CD14-positive monocyte (primary cell): ENCODE data around the gene POU5F2. TPM values are rescaled to one million over a fixed set of nuclear protein-coding genes. Genes with fewer than 3 reads are reported as not detected.

Experiments used
- DNase-seq, 3 donors: peaks; one replicate each; pipeline ENCODE4 v3.0.0-alpha.2; 2011 to 2022
- H2AFZ ChIP-seq: 2 replicates; pipeline ENCODE4 v1.6.0; 2012; ENCODE audit warnings: mild to moderate bottlenecking, low read depth, low read length, inconsistent platforms; ENCODE audit not compliant: insufficient read depth, poor library complexity, severe bottlenecking
- H3K27ac ChIP-seq, 2 donors: 1 replicate in 1 of 2; 2 replicates in 1 of 2; pipeline ENCODE4 v1.5.1; 2012 to 2013; ENCODE audit warnings: low read length in 2 of 2, control low read depth in 1 of 2, inconsistent platforms in 1 of 2, low read depth in 1 of 2, mild to moderate bottlenecking in 1 of 2
- H3K27me3 ChIP-seq, 2 donors: one replicate each; pipeline versions ENCODE4 v1.6.0 to v1.6.1; 2011 to 2013; ENCODE audit warnings: low read length in 2 of 2; ENCODE audit not compliant: control insufficient read depth in 2 of 2, insufficient read depth in 2 of 2
- H3K36me3 ChIP-seq, 2 donors: replicated peaks in 1 of 2; 1 replicate in 1 of 2; 2 replicates in 1 of 2; pipeline versions ENCODE4 v1.5.1 to v1.6.1; 2012 to 2013; ENCODE audit warnings: low read length in 2 of 2, control low read depth in 1 of 2, inconsistent platforms in 1 of 2, mild to moderate bottlenecking in 1 of 2; ENCODE audit not compliant: insufficient read depth in 2 of 2, control insufficient read depth in 1 of 2
- H3K4me1 ChIP-seq, 2 donors: 1 replicate in 1 of 2; 2 replicates in 1 of 2; pipeline versions ENCODE4 v1.5.1 to v1.6.1; 2012 to 2013; ENCODE audit warnings: low read length in 2 of 2, control low read depth in 1 of 2, inconsistent platforms in 1 of 2, mild to moderate bottlenecking in 1 of 2, moderate library complexity in 1 of 2; ENCODE audit not compliant: insufficient read depth in 2 of 2, control insufficient read depth in 1 of 2
- H3K4me2 ChIP-seq: replicated peaks from 2 replicates; pipeline ENCODE3; 2012; ENCODE audit warnings: low read length, moderate library complexity, mild to moderate bottlenecking; ENCODE audit not compliant: poor library complexity, severe bottlenecking; ENCODE audit errors: extremely low read depth
- H3K4me3 ChIP-seq, 3 experiments: fragments of 200-600 bp in 1 of 3; sonication (generic) in 1 of 3; replicated peaks in 1 of 3; 1 replicate in 2 of 3; 2 replicates in 1 of 3; pipeline ENCODE4 v1.5.1; 2011 to 2013; ENCODE audit warnings: low read length in 3 of 3, mild to moderate bottlenecking in 3 of 3, control low read depth in 2 of 3, low read depth in 2 of 3, inconsistent platforms in 1 of 3, moderate library complexity in 1 of 3
- H3K79me2 ChIP-seq: 2 replicates; pipeline ENCODE4 v1.6.0; 2012; ENCODE audit warnings: mild to moderate bottlenecking, control low read depth, inconsistent platforms, low read length, moderate library complexity; ENCODE audit not compliant: insufficient read depth
- H3K9ac ChIP-seq: 2 replicates; pipeline ENCODE4 v1.6.0; 2017; ENCODE audit warnings: low read length, mild to moderate bottlenecking; ENCODE audit not compliant: insufficient read depth, poor library complexity, severe bottlenecking
- H3K9me3 ChIP-seq, 2 donors: replicated peaks in 1 of 2; 1 replicate in 1 of 2; 2 replicates in 1 of 2; pipeline versions ENCODE4 v1.5.1 to v1.6.1; 2012 to 2013; ENCODE audit warnings: low read length in 2 of 2, control low read depth in 1 of 2; ENCODE audit not compliant: control insufficient read depth in 1 of 2, insufficient read depth in 1 of 2
- H4K20me1 ChIP-seq: 2 replicates; pipeline ENCODE4 v1.6.0; 2012; ENCODE audit warnings: mild to moderate bottlenecking, low read length, control low read depth, moderate library complexity; ENCODE audit not compliant: insufficient read depth
- H3K27ac Mint-ChIP-seq, 7 donors: one replicate each; pipeline ENCODE4 v1.8.0; 2020; ENCODE audit warnings: mild to moderate bottlenecking in 7 of 7, mixed read lengths in 7 of 7, moderate library complexity in 6 of 7, inconsistent platforms in 2 of 7
- H3K27me3 Mint-ChIP-seq, 3 donors: one replicate each; pipeline ENCODE4 v1.8.0; 2021 to 2022; ENCODE audit warnings: low read depth in 3 of 3, mild to moderate bottlenecking in 3 of 3, mixed read lengths in 3 of 3, moderate library complexity in 3 of 3, inconsistent platforms in 1 of 3
- H3K36me3 Mint-ChIP-seq, 2 donors: one replicate each; pipeline ENCODE4 v1.8.0; 2020; ENCODE audit warnings: mixed read lengths in 2 of 2, inconsistent platforms in 1 of 2, mild to moderate bottlenecking in 1 of 2
- H3K4me1 Mint-ChIP-seq: one replicate; pipeline ENCODE4 v1.8.0; 2020; ENCODE audit warnings: mild to moderate bottlenecking, mixed read lengths
- H3K4me3 Mint-ChIP-seq, 2 donors: one replicate each; pipeline ENCODE4 v1.8.0; 2020; ENCODE audit warnings: mild to moderate bottlenecking in 2 of 2, mixed read lengths in 2 of 2, moderate library complexity in 1 of 2
- H3K9me3 Mint-ChIP-seq, 7 donors: one replicate each; pipeline ENCODE4 v1.8.0; 2020 to 2022; ENCODE audit warnings: mixed read lengths in 7 of 7, mild to moderate bottlenecking in 6 of 7, moderate library complexity in 6 of 7, inconsistent platforms in 2 of 7
- WGBS: methylation state at CpG from one replicate; pipeline ENCODE4 v1.1.5; 2013; ENCODE audit warnings: missing lambda C conversion rate; ENCODE audit not compliant: insufficient coverage; 5-methylcytosine and 5-hydroxymethylcytosine counted together
- intact Hi-C, 2 donors: fragments of 100-400 bp; cut with micrococcal nuclease; formaldehyde crosslinking; loops; one replicate each; pipeline versions ENCODE4 v1.15.0 to v1.15.1; 2023
- polyA plus RNA-seq, 3 donors: library from polyadenylated mRNA; depleted of rRNA in 1 of 3; unstranded in 2 of 3; stranded (reverse) in 1 of 3; fragments of 300-500 nt in 2 of 3; fragments of >200 nt in 1 of 3; fragmentation: Illumina TruSeq in 2 of 3; gene quantifications; 1 replicate in 2 of 3; 2 replicates in 1 of 3; pipeline ENCODE4 v1.2.3, GENCODE V29; 2012 to 2021
- TF ChIP-seq, protein P1 (sequence below): fragments of 200-600 bp; IDR thresholded peaks from one replicate; pipeline ENCODE4 v1.8.0; 2022; ENCODE audit warnings: antibody characterized with exemption, mild to moderate bottlenecking

Gene POU5F2
- polyA plus RNA-seq, 3 donors: 0.04 to 0.05 TPM; not detected in 1

DNA sequence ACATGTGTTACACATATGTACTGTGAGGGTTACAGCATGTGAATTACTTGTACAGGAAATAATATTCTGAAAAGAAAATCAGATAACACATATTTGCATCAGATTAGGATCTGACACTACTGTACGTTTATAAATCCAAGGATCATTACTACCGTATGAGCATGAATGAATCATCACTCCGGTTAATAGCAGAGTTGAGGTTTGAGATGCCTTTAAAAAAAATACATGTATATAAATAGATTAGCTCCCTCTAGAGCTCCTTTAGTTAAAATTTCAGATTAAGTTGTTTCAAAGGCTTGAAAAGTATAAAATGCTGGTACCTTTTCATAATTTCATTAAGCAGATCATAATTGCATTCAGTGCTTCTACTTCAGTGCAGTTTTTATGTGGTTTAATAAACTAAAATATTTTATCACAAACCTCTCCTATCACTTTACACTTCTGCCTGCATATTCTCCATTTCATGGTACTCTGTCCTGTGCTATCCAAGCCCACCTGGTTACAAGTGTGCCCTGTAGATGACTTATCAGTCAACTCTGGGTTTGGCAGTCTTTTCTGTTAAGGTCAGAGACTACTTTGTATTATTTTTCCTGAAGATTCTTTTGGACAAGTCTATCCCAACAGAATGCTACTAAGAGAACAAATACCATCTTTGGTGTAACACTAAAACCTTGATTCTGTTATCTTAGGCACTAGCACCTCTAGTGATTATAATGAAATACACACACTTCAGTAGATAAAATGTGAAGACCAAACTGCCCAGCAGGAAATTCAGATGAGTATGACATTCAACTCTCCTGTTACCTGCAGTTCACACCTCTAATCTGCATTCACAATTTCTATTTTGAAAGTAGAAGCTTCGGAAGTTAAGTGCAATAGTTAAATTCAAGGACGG is 48.0 kb upstream of the POU5F2 start:
- no peaks in the 10 kb centered on the region for H4K20me1 ChIP-seq
- H3K4me3 Mint-ChIP-seq: no peak overlapping the region
- no peak overlapping the region for H3K27ac ChIP-seq
- H3K4me2 ChIP-seq: no peak overlapping the region
- H3K4me1 ChIP-seq: no peaks in the 10 kb centered on the region
- peaks cover 4% of the 10 kb centered on the region for H3K4me1 Mint-ChIP-seq
- no peaks in the 10 kb centered on the region for H3K9me3 ChIP-seq
- 100% methylated on average over 1 of the region's 5 CpGs for WGBS
- TF ChIP-seq, protein P1, sequence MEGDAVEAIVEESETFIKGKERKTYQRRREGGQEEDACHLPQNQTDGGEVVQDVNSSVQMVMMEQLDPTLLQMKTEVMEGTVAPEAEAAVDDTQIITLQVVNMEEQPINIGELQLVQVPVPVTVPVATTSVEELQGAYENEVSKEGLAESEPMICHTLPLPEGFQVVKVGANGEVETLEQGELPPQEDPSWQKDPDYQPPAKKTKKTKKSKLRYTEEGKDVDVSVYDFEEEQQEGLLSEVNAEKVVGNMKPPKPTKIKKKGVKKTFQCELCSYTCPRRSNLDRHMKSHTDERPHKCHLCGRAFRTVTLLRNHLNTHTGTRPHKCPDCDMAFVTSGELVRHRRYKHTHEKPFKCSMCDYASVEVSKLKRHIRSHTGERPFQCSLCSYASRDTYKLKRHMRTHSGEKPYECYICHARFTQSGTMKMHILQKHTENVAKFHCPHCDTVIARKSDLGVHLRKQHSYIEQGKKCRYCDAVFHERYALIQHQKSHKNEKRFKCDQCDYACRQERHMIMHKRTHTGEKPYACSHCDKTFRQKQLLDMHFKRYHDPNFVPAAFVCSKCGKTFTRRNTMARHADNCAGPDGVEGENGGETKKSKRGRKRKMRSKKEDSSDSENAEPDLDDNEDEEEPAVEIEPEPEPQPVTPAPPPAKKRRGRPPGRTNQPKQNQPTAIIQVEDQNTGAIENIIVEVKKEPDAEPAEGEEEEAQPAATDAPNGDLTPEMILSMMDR: no peak
- no peak overlapping the region for H2AFZ ChIP-seq
- no peaks in the 10 kb centered on the region for H3K27me3 ChIP-seq
- H3K9me3 Mint-ChIP-seq: no peaks in the 10 kb centered on the region
- no peaks in the 10 kb centered on the region for H3K79me2 ChIP-seq
- DNase-seq: no peak
- intact Hi-C loops: no loop called here
- no peak overlapping the region for H3K27ac Mint-ChIP-seq
- peaks cover 3 to 4% of the 10 kb centered on the region in 2 donors for H3K36me3 Mint-ChIP-seq
- H3K9ac ChIP-seq: no peak overlapping the region
- H3K4me3 ChIP-seq: no peak overlapping the region
- H3K36me3 ChIP-seq: no peaks in the 10 kb centered on the region
- peaks cover 0 to 1% (median 0%) of the 10 kb centered on the region in 3 donors for H3K27me3 Mint-ChIP-seq

DNA sequence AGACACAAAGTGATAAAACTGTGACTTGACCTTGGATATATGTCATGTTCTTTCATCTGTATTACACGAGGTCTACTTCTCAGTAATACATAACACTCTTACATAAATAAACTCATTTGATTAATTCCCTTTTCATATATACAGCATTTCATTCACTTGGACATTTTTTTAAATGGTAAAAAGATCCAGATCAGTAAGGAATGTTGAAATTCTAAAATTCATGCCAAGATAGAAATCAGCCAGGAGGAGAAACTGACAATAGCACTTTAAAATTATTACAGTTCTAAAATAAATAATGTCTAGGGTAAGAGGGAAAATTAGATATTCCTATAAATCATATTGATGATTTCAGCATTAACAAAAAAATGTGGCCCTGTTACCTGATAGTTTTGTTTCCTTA is 46.2 kb upstream of the POU5F2 start:
- no peaks in the 10 kb centered on the region for H3K4me1 ChIP-seq
- no peak for DNase-seq
- no peak overlapping the region for H3K4me2 ChIP-seq
- Mint-ChIP-seq H3K4me3 (no peak overlapping the region), H3K36me3 (peaks cover 2% of the 10 kb centered on the region in 2 donors), H3K4me1 (peaks cover 4% of the 10 kb centered on the region), H3K9me3 (no peaks in the 10 kb centered on the region), H3K27ac (no peak overlapping the region), H3K27me3 (peaks cover 0 to 1% (median 0%) of the 10 kb centered on the region in 3 donors)
- intact Hi-C loops: no loop called here
- H3K9ac ChIP-seq: no peak overlapping the region
- H3K79me2 ChIP-seq: no peaks in the 10 kb centered on the region
- H3K27ac ChIP-seq: no peak overlapping the region
- no peaks in the 10 kb centered on the region for H3K27me3 ChIP-seq
- H3K9me3 ChIP-seq: no peaks in the 10 kb centered on the region
- TF ChIP-seq, protein P1: no peak
- no peak overlapping the region for H2AFZ ChIP-seq
- H3K36me3 ChIP-seq: no peaks in the 10 kb centered on the region
- no peak overlapping the region for H3K4me3 ChIP-seq
- H4K20me1 ChIP-seq: no peaks in the 10 kb centered on the region
- no CpG with 5 or more reads among the region's 1 CpG for WGBS
